ENCODE data around the gene RAPGEF2.
"Not testable (repeated sequence)": the region's sequence is repeated elsewhere in the genome, so short reads cannot be mapped to it uniquely, and the experiment has no call there.

Gene RAPGEF2

DNA sequence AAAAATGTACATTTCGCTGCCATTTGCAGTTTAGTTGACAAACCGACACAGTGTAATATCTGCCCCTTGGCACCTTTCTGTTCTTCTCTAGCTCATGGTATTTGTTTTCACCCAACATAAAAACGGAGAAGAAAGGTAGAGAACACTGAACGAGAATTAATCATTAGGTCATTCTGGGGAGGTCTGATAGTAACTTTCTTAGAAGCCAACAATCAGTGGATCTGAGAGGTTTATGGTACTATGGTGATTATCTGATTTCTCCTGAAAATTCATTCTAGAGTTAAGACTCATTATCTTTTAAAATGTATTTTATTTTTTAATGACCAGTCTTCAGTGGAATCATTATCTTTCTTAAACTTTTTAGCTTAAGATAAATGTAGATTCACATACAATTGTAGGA is 8.5 kb downstream of the RAPGEF2 start:
- H3K27ac ChIP-seq: no peak overlapping the region
- TF ChIP-seq, protein P1, sequence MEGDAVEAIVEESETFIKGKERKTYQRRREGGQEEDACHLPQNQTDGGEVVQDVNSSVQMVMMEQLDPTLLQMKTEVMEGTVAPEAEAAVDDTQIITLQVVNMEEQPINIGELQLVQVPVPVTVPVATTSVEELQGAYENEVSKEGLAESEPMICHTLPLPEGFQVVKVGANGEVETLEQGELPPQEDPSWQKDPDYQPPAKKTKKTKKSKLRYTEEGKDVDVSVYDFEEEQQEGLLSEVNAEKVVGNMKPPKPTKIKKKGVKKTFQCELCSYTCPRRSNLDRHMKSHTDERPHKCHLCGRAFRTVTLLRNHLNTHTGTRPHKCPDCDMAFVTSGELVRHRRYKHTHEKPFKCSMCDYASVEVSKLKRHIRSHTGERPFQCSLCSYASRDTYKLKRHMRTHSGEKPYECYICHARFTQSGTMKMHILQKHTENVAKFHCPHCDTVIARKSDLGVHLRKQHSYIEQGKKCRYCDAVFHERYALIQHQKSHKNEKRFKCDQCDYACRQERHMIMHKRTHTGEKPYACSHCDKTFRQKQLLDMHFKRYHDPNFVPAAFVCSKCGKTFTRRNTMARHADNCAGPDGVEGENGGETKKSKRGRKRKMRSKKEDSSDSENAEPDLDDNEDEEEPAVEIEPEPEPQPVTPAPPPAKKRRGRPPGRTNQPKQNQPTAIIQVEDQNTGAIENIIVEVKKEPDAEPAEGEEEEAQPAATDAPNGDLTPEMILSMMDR (conservative IDR thresholded peaks at IDR 0.05): no peak
- no peak for TF ChIP-seq ZFX (IDR thresholded peaks at IDR 0.05)

DNA sequence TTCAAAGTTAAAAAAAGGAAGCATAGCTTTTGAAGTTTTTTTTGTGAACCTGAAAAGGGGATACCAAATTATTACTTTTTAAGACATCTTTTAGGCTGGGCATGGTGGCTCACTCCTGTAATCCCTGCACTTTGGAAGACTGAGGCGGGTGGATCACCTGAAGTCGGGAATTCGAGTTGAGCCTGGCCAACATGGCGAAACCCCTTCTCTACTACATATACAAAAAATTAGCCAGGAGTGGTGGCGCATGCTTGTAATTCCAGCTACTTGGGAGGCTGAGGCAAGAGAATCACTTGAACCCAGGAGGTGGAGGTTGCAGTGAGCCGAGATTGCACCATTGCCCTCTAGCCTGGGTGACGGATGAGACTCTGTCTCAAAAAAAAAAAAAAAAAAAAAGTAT is 10.5 kb downstream of the RAPGEF2 start:
- H3K27ac ChIP-seq: not testable (repeated sequence)

DNA sequence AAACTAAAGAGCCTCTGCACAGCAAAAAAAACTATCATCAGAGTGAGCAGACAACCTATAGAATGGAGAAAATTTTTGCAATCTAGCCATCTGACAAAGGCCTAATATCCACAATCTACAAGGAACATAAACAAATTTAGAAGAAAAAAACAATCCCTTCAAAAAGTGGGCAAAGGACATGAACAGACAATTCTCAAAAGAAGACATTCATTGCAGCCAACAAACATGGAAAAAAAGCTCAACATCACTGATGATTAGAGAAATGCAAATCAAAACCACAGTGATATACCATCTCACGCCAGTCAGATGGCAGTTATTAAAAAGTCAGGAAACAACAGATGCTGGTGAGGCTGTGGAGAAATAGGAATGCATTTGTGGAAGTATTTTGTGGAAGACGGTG is 13.2 kb downstream of the RAPGEF2 start:
- H3K27ac ChIP-seq: not testable (repeated sequence)

DNA sequence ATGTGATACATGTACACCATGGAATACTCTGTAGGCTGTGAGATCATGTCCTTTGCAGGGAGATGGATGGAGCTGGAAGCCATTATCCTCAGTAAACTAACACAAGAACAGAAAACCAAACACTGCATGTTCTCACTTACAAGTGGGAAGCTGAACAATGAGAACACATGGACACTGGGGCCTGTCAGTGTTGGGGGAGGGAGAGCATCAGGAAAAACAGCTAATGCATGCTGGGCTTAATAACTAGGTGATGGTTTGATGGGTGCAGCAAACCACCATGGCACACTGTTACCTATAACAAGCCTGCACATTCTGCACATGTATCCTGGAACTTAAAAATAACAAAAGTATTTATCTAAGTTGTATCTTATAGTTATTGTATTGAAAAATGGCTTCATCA is 13.8 kb downstream of the RAPGEF2 start:
- H3K27ac ChIP-seq: not testable (repeated sequence)

DNA sequence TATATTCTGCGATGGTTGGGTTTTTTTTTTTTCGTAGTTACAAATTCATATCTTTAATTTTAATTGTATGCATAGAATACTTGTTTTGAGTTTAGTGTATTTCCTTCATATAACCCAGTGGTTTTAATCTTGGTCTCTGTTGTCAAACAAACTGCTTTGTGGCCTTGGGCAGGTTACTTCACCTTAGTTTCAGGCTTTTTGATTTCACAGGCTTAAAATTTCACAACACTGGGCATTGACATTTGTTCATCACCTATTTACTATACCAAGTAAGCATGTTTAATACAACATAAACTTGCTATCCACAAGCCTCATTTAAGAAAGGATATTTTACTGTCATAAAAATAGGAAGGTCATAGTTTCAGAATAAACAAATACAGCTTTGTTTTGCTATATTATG is 14.7 kb downstream of the RAPGEF2 start:
- TF ChIP-seq, protein P1 (conservative IDR thresholded peaks at IDR 0.05): no peak
- TF ChIP-seq ZFX (IDR thresholded peaks at IDR 0.05): no peak

DNA sequence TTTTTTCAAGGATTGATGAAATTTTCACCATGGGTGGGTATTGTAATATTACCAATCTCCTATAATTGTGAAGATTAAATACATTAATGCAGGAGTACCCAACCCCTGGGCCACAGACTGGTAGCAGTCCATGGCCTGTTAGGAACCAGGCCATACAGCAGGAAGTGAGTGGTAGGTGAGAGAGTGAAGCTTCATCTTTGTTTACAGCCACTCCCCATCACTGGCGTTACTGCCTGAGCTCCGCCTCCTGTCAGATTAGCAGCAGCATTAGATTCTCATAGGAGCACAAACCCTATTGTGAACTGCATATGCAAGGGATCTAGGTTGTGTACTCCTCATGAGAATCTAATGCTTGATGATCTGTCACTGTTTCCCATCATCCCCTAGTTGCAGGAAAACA is 15.1 kb downstream of the RAPGEF2 start:
- TF ChIP-seq, protein P1 (conservative IDR thresholded peaks at IDR 0.05): no peak
- TF ChIP-seq ZFX (IDR thresholded peaks at IDR 0.05): no peak

More for the DNA sequence above, 14.7 kb downstream of the RAPGEF2 start:
- H3K27ac ChIP-seq: no peak overlapping the region

DNA sequence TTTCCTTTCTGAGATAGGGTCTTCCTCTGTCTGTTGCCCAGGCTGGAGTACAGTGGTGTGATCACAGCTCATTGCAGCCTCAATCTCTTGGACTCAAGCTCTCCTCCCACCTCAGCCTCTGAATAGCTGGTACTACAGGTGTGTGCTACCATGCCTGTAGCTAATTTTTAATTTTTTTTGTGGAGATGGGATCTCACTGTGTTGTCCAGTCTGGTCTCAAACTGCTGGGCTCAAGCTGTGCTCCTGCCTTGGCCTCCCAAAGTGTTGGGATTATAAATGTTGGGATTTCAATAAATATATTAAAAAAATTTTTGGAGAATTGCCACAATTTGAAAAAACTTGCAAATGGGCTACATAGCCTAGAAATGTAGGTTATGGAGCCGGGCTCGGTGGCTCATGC is 18.5 kb downstream of the RAPGEF2 start:
- TF ChIP-seq, protein P1 (conservative IDR thresholded peaks at IDR 0.05): no peak
- no peak for TF ChIP-seq ZFX (IDR thresholded peaks at IDR 0.05)
- H3K27ac ChIP-seq: no peak overlapping the region

More for the DNA sequence above, 15.1 kb downstream of the RAPGEF2 start:
- H3K27ac ChIP-seq: no peak overlapping the region

DNA sequence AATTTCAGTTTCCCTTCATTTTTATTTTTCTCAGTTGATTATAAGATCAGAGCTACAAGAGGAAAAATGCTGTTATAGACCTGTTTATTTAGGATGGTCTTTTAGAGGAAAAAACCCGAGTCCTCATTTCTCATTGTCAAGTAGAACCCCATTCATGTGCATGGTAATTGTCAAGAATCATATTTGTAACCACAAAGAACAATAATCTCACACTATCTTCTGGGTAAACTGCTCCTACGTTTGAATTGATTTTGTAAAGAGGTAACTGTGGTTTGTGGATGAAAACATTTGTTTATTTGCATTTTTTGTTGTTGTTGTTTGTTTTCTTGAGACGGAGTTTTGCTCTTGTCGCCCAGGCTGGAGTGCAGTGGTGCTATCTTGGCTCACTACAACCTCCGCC is 23.8 kb downstream of the RAPGEF2 start:
- TF ChIP-seq ZFX (IDR thresholded peaks at IDR 0.05): no peak
- TF ChIP-seq, protein P1 (conservative IDR thresholded peaks at IDR 0.05): no peak
- H3K27ac ChIP-seq: no peak overlapping the region

DNA sequence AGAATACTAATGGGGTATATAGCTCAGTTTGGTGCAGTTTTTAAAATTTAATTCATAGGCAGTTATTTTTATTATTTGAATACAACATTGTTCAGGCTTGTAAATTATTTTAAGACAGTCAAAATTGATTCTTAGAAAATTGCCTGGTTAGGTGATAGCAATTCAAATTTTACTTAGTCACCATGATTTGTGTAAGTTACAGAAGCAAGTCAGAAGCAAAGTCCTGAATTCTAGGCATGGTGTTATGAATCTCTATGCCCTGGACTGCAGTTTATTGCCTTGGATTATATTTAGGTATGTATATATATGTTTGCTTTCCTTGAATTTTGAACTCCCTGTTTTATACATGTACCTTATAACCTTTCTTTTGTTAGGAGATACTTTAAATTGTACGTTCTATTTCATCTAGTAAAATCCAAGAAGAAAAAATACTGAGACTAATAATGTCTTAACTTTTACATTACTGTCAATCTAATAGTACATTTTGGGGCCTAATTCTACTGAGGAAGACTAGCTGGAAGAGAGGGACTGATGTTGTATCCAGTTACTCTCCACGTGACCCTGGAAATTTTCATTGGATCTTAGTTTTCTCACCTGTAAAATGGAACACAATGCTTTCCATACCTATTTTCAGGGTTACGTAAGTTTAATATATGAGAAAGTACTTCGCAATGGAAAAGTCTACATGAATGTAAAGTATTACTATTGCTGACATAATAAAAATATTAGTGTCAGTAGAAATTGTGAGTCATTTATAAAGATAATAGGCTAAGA is 25.1 kb downstream of the RAPGEF2 start:
- no peak overlapping the region for H3K27ac ChIP-seq
- TF ChIP-seq, protein P1 (conservative IDR thresholded peaks at IDR 0.05): no peak
- TF ChIP-seq ZFX (IDR thresholded peaks at IDR 0.05): no peak
